Activated CD4-positive, CD25-positive, alpha-beta regulatory T cell (primary cell): ENCODE results near the gene NKX1-2.

Experiments used
- DNase-seq, 4 experiments: peaks; one replicate each; lab custom pipeline; 2025; lab: John Stamatoyannopoulos, UW

Gene NKX1-2

GRCh38 chr10:124474514-124475070, 24.8 kb upstream of the NKX1-2 start:
- no peak for DNase-seq

GRCh38 chr10:124473070-124473469, 23.2 kb upstream of the NKX1-2 start:
- no peak for DNase-seq

- DNase-seq = no peak
Measured at GRCh38 chr10:124472071-124472470, 22.2 kb upstream of the NKX1-2 start.

- DNase-seq = no peak
Measured at GRCh38 chr10:124470544-124471434, 21.0 kb upstream of the NKX1-2 start.

- no peak for DNase-seq
Measured at GRCh38 chr10:124469956-124470484, 20.2 kb upstream of the NKX1-2 start.

GRCh38 chr10:124468624-124469023, 18.8 kb upstream of the NKX1-2 start:
- DNase-seq = no peak

GRCh38 chr10:124467165-124467564, 17.3 kb upstream of the NKX1-2 start:
- DNase-seq = no peak

GRCh38 chr10:124465777-124466488, 16.1 kb upstream of the NKX1-2 start:
- DNase-seq = no peak

- no peak for DNase-seq
Measured at GRCh38 chr10:124465003-124465776, 15.4 kb upstream of the NKX1-2 start.

- no peak for DNase-seq
Measured at GRCh38 chr10:124464028-124464965, 14.5 kb upstream of the NKX1-2 start.

GRCh38 chr10:124462348-124462695, 12.5 kb upstream of the NKX1-2 start:
- DNase-seq = no peak

GRCh38 chr10:124461642-124462347, 12.0 kb upstream of the NKX1-2 start, which contains the start of gene LHPP:
Gene LHPP (plus strand): TSS chr10:124461823. CDS start chr10:124461863, 40 bp downstream.
- DNase-seq = peak; percentile 69 to 80 (median 78)

- no peak for DNase-seq
Measured at GRCh38 chr10:124460144-124460543, 10.3 kb upstream of the NKX1-2 start.

- DNase-seq = no peak
Measured at GRCh38 chr10:124459395-124459794, 9.6 kb upstream of the NKX1-2 start.

- no peak for DNase-seq
Measured at GRCh38 chr10:124458889-124459288, 9.1 kb upstream of the NKX1-2 start.

- no peak for DNase-seq
Measured at GRCh38 chr10:124458473-124458872, 8.6 kb upstream of the NKX1-2 start.

- no peak for DNase-seq
Measured at GRCh38 chr10:124455441-124455840, 5.6 kb upstream of the NKX1-2 start.

- no peak for DNase-seq
Measured at GRCh38 chr10:124453960-124454610, 4.2 kb upstream of the NKX1-2 start.

- no peak for DNase-seq
Measured at GRCh38 chr10:124451276-124451675, 1.4 kb upstream of the NKX1-2 start.

GRCh38 chr10:124450783-124451057, 885 bp upstream of the NKX1-2 start:
- no peak for DNase-seq
